NCI-H524 (cell line): Measurements from ENCODE around the gene TMC5.
A peak's percentile ranks its signal among the peaks of the same experiment; 100 is the strongest.
"Not testable (repeated sequence)": the region's sequence is repeated elsewhere in the genome, so short reads cannot be mapped to it uniquely, and the experiment has no call there.

ENCODE experiments used
- DNase-seq, 2 experiments: peaks; one replicate each; lab custom pipeline; 2025; lab: John Stamatoyannopoulos, UW

TMC5 gene

GRCh38 chr16:19540241-19540970, 122.7 kb downstream of the TMC5 start:
- no peak for DNase-seq

DNA sequence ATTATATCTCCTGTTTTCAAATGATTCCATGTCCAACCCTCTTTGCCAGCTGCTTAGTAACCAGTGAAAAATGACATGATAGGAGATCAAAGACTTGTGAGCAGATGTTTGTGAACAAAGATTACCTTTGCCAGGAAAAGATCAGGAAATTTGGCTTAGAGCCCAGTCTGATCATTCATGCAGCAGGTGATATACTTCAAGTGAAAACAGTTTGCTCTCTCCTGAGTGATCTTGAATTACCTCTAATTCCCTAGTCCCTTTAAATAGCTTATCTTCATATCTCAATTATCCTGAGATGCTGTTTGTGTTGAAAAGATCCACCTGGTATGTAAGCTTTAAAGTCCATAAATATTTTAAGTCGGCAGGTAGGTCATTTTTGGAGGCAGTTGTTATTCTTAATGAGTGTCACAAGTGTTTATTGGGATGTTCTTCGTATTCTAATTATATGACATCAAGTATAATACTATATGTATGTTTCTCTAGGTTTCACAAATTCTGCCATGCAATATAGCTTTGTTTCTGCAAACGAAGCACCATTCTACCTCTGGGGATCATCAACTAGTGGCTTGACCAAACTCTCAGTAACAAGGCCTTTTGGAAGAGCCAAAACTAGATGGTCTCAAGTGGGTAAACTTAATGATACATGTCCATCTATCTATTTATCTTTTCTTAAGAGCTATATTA, 124.6 kb downstream of the TMC5 start:
- DNase-seq: peak; percentile 87 to 98

GRCh38 chr16:19543278-19543996, 125.8 kb downstream of the TMC5 start:
- DNase-seq: not testable (repeated sequence)

DNA sequence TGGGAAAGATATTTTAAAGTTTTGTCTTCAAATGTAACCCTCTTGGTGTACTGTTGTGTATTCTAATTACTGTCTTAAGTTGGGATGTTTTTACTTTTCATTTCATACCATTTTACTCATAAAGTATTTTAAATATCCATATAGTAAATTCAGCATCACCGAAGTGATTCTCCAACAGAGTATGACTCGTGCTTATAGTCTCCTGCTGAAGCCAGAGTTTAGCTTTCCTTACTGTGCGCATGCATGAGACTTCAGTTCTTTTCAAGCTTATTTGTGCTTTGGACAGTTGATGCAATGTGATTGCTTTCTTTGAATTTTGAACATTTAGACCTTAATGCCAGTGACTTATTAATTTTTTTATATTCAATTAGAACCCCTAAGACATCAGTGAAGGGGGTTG, 130.5 kb downstream of the TMC5 start:
- no peak for DNase-seq
